A673 (cell line): ENCODE data around the gene RCBTB1. TPM values are rescaled to one million over a fixed set of nuclear protein-coding genes. Genes with fewer than 3 reads are reported as not detected.
A peak's percentile ranks its signal among the peaks of the same experiment; 100 is the strongest.
"Not testable (repeated sequence)": the region's sequence is repeated elsewhere in the genome, so short reads cannot be mapped to it uniquely, and the experiment has no call there.

ENCODE experiments used
- BruUV-seq: library from RNA; stranded (reverse); fragments of 400-500 nt; replicated peaks from 2 replicates; lab custom pipeline; 2021; lab: Mats Ljungman, UMichigan
- CTCF ChIA-PET: fragments of 300-600 bp; sonication (Branson Sonifier 250); formaldehyde crosslinking; loops from one replicate; lab custom pipeline; 2022; ENCODE audit warnings: antibody characterized with exemption; lab: Charles Lee
- POLR2A ChIA-PET: fragments of 300-600 bp; sonication (Branson Sonifier 250); formaldehyde crosslinking; loops from one replicate; lab custom pipeline; 2022; ENCODE audit warnings: antibody characterized with exemption; ENCODE audit not compliant: low non-redundant PET; lab: Charles Lee
- DNase-seq: peaks from one replicate; pipeline ENCODE4 v3.0.0-alpha.2; 2015; ENCODE audit warnings: low spot score
- H3K27ac ChIP-seq: fragments of 200-600 bp; sonication (generic); 2 replicates; pipeline ENCODE4 v1.5.1; 2016; ENCODE audit warnings: mixed run types, low read depth, mild to moderate bottlenecking, mixed read lengths, antibody characterized with exemption, low read length; ENCODE audit not compliant: poor library complexity, severe bottlenecking
- H3K27me3 ChIP-seq: fragments of 200-600 bp; sonication (generic); replicated peaks from 2 replicates; pipeline ENCODE4 v1.6.1; 2017; ENCODE audit warnings: mixed run types, low read depth, mild to moderate bottlenecking, mixed read lengths, antibody characterized with exemption, low read length; ENCODE audit not compliant: insufficient read depth, poor library complexity
- H3K36me3 ChIP-seq: fragments of 200-600 bp; sonication (generic); 2 replicates; pipeline ENCODE4 v1.6.1; 2016; ENCODE audit warnings: mixed run types, mild to moderate bottlenecking, mixed read lengths, antibody characterized with exemption, low read length; ENCODE audit not compliant: insufficient read depth, poor library complexity, severe bottlenecking
- H3K4me1 ChIP-seq: fragments of 200-600 bp; sonication (generic); 2 replicates; pipeline ENCODE4 v1.6.1; 2017; ENCODE audit warnings: mixed run types, mild to moderate bottlenecking, mixed read lengths, antibody characterized with exemption, low read length; ENCODE audit not compliant: insufficient read depth, poor library complexity, severe bottlenecking
- H3K4me3 ChIP-seq: fragments of 200-600 bp; sonication (generic); 2 replicates; pipeline ENCODE4 v1.5.1; 2016; ENCODE audit warnings: low read depth, mixed run types, mild to moderate bottlenecking, mixed read lengths, low read length; ENCODE audit not compliant: poor library complexity, severe bottlenecking
- H3K9me3 ChIP-seq: fragments of 200-600 bp; sonication (generic); 2 replicates; pipeline ENCODE4 v1.6.1; 2016; ENCODE audit warnings: mixed run types, low read depth, mild to moderate bottlenecking, mixed read lengths, antibody characterized with exemption, low read length; ENCODE audit not compliant: poor library complexity, severe bottlenecking
- CTCF ChIP-seq: fragments of 300-800, 200-600 bp; sonication (generic); conservative IDR thresholded peaks from 2 replicates; pipeline ENCODE4 v1.5.1; 2017; ENCODE audit warnings: low read depth, mild to moderate bottlenecking, antibody characterized with exemption, low read length, moderate library complexity, mixed read lengths
- EZH2 ChIP-seq: fragments of 200-600 bp; sonication (generic); IDR thresholded peaks from 2 replicates; pipeline ENCODE4 v1.6.1; 2017; ENCODE audit warnings: borderline replicate concordance, low read depth, mild to moderate bottlenecking, mixed read lengths, antibody characterized with exemption, low read length; ENCODE audit not compliant: poor library complexity, severe bottlenecking
- intact Hi-C: fragments of 100-400 bp; cut with micrococcal nuclease; formaldehyde crosslinking; loops from one replicate; pipeline ENCODE4 v1.10.0; 2022; ENCODE audit not compliant: unreplicated experiment
- total RNA-seq: library from RNA; stranded (reverse); gene quantifications from 2 replicates; pipeline ENCODE4 v1.2.3, GENCODE V29; 2021

The RCBTB1 gene
- total RNA-seq, 1 experiment from 2014 or later = 12.7 TPM

- Histone ChIP-seq H3K27me3 (no peaks in the 10 kb centered on the region), H3K27ac (no peak overlapping the region), H3K9me3 (no peaks in the 10 kb centered on the region), H3K4me1 (no peaks in the 10 kb centered on the region), H3K36me3 (no peaks in the 10 kb centered on the region), H3K4me3 (no peak overlapping the region)
- no peak for TF ChIP-seq CTCF
- no peak for TF ChIP-seq EZH2
- BruUV-seq = TSS peak; percentile 46
- intact Hi-C loops = no loop called here
- no peak for DNase-seq
- ChIA-PET CTCF (no interaction called here), POLR2A (no interaction called here)
Measured at GRCh38 chr13:49497272-49497671, 88.1 kb downstream of the RCBTB1 start.

DNA sequence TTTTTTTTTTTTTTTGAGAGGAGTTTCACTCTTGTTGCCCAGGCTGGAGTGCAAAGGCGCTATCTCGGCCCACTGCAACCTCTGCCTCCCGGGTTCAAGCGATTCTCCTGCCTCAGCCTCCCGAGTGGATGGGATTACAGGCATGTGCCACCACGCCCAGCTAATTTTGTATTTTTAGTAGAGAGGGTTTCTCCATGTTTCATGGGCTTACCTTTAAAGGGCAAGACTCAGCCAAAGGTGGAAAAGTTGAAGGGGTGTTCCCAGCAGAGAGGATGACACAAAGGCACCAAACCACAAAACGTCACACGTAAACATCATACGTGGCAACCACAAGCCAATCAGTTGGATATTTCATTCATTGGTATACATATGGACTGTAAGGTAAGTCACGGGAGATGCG is 88.5 kb downstream of the RCBTB1 start:
- CTCF ChIA-PET, intact Hi-C loops, H3K27me3 ChIP-seq, H3K9me3 ChIP-seq, BruUV-seq, H3K4me3 ChIP-seq, H3K4me1 ChIP-seq, POLR2A ChIA-PET, DNase-seq, H3K27ac ChIP-seq, H3K36me3 ChIP-seq: not testable (repeated sequence)

- H3K27ac ChIP-seq = peak within 1 kb of the TSS; percentile 72
- no peaks in the 10 kb centered on the region for H3K9me3 ChIP-seq
- peak; percentile 81 for DNase-seq
- POLR2A ChIA-PET = interaction anchor here (0.7 kb wide), 1 partner anchor 666 kb away, joined by 12 read pairs; no protein-coding TSS in a partner anchor
- H3K4me3 ChIP-seq = peak within 1 kb of the TSS; percentile 51
- CTCF ChIA-PET = no interaction called here
- no peaks in the 10 kb centered on the region for H3K36me3 ChIP-seq
- intact Hi-C loops = loop anchor here (1.0 kb wide), 1 partner anchor 9 kb away; no protein-coding TSS in a partner anchor
- TF ChIP-seq EZH2 (no peak), CTCF (no peak)
- H3K4me1 ChIP-seq = no peaks in the 10 kb centered on the region
- H3K27me3 ChIP-seq = no peaks in the 10 kb centered on the region
- BruUV-seq = no TSS peak
Measured at GRCh38 chr13:49495783-49496762, 89.3 kb downstream of the RCBTB1 start, which contains the start of gene PHF11. Gene PHF11 (plus strand): TSS chr13:49495953. CDS start chr13:49496002, 49 bp downstream.
